Measurements from ENCODE around the gene DLGAP1. TPM values are rescaled to one million over a fixed set of nuclear protein-coding genes. Genes with fewer than 3 reads are reported as not detected.

DLGAP1 gene
- total RNA-seq, 2 experiments from 2014 or later: not detected

- ATAC-seq (ENCODE audit: low read depth) (no peak), DNase-seq (no peak)
- Mint-ChIP-seq H3K27ac (no peak overlapping the region), H3K4me3 (no peak overlapping the region), H3K36me3 (no peaks in the 10 kb centered on the region), H3K9me3 (no peaks in the 10 kb centered on the region), H3K4me1 (no peaks in the 10 kb centered on the region), H3K27me3 (peaks cover 9% of the 10 kb centered on the region)
- POLR2A ChIA-PET: no interaction called here
Observed at GRCh38 chr18:3842844-3843243, 612.3 kb downstream of the DLGAP1 start.

GRCh38 chr18:3840766-3841165 lies 614.3 kb downstream of the DLGAP1 start:
- H3K9me3 Mint-ChIP-seq: no peaks in the 10 kb centered on the region
- no peak for ATAC-seq (ENCODE audit: low read depth)
- no peak overlapping the region for H3K27ac Mint-ChIP-seq
- POLR2A ChIA-PET: no interaction called here
- H3K27me3 Mint-ChIP-seq: peaks cover 9% of the 10 kb centered on the region
- no peak for DNase-seq
- H3K4me3 Mint-ChIP-seq: no peak overlapping the region
- H3K4me1 Mint-ChIP-seq: no peaks in the 10 kb centered on the region
- no peaks in the 10 kb centered on the region for H3K36me3 Mint-ChIP-seq

GRCh38 chr18:3839581-3839981 lies 615.5 kb downstream of the DLGAP1 start:
- no peaks in the 10 kb centered on the region for H3K36me3 Mint-ChIP-seq
- no peak overlapping the region for H3K27ac Mint-ChIP-seq
- H3K9me3 Mint-ChIP-seq: no peaks in the 10 kb centered on the region
- POLR2A ChIA-PET: no interaction called here
- H3K4me1 Mint-ChIP-seq: no peaks in the 10 kb centered on the region
- no peak overlapping the region for H3K4me3 Mint-ChIP-seq
- no peak for DNase-seq
- no peak for ATAC-seq (ENCODE audit: low read depth)
- H3K27me3 Mint-ChIP-seq: peaks cover 9% of the 10 kb centered on the region

- DNase-seq: no peak
- no peak overlapping the region for H3K4me3 Mint-ChIP-seq
- peaks cover 9% of the 10 kb centered on the region for H3K27me3 Mint-ChIP-seq
- H3K36me3 Mint-ChIP-seq: no peaks in the 10 kb centered on the region
- ATAC-seq (ENCODE audit: low read depth): no peak
- H3K27ac Mint-ChIP-seq: no peak overlapping the region
- POLR2A ChIA-PET: no interaction called here
- H3K4me1 Mint-ChIP-seq: no peaks in the 10 kb centered on the region
- no peaks in the 10 kb centered on the region for H3K9me3 Mint-ChIP-seq
Observed at GRCh38 chr18:3836483-3837335, 618.4 kb downstream of the DLGAP1 start.

- POLR2A ChIA-PET: no interaction called here
- no peaks in the 10 kb centered on the region for H3K36me3 Mint-ChIP-seq
- H3K9me3 Mint-ChIP-seq: no peaks in the 10 kb centered on the region
- H3K27ac Mint-ChIP-seq: no peak overlapping the region
- no peak overlapping the region for H3K4me3 Mint-ChIP-seq
- H3K4me1 Mint-ChIP-seq: no peaks in the 10 kb centered on the region
- ATAC-seq (ENCODE audit: low read depth) (no peak), DNase-seq (no peak)
- H3K27me3 Mint-ChIP-seq: no peaks in the 10 kb centered on the region
Observed at GRCh38 chr18:3832025-3832638, 623.0 kb downstream of the DLGAP1 start.

- POLR2A ChIA-PET: no interaction called here
- no peaks in the 10 kb centered on the region for H3K4me1 Mint-ChIP-seq
- no peak overlapping the region for H3K4me3 Mint-ChIP-seq
- H3K9me3 Mint-ChIP-seq: no peaks in the 10 kb centered on the region
- ATAC-seq (ENCODE audit: low read depth): no peak
- H3K36me3 Mint-ChIP-seq: no peaks in the 10 kb centered on the region
- no peak overlapping the region for H3K27ac Mint-ChIP-seq
- peaks cover 2% of the 10 kb centered on the region for H3K27me3 Mint-ChIP-seq
- DNase-seq: no peak
Observed at GRCh38 chr18:3830604-3831003, 624.5 kb downstream of the DLGAP1 start.

- Mint-ChIP-seq H3K36me3 (no peaks in the 10 kb centered on the region), H3K27ac (no peak overlapping the region), H3K4me1 (no peaks in the 10 kb centered on the region), H3K4me3 (no peak overlapping the region), H3K27me3 (peaks cover 2% of the 10 kb centered on the region), H3K9me3 (no peaks in the 10 kb centered on the region)
- ATAC-seq (ENCODE audit: low read depth) (no peak), DNase-seq (no peak)
- POLR2A ChIA-PET: no interaction called here
Observed at GRCh38 chr18:3827236-3827845, 627.8 kb downstream of the DLGAP1 start.

- peaks cover 2% of the 10 kb centered on the region for H3K27me3 Mint-ChIP-seq
- H3K4me3 Mint-ChIP-seq: no peak overlapping the region
- no peaks in the 10 kb centered on the region for H3K4me1 Mint-ChIP-seq
- POLR2A ChIA-PET: no interaction called here
- DNase-seq (no peak), ATAC-seq (ENCODE audit: low read depth) (no peak)
- no peaks in the 10 kb centered on the region for H3K9me3 Mint-ChIP-seq
- H3K27ac Mint-ChIP-seq: no peak overlapping the region
- H3K36me3 Mint-ChIP-seq: no peaks in the 10 kb centered on the region
Observed at GRCh38 chr18:3826021-3826420, 629.1 kb downstream of the DLGAP1 start.

GRCh38 chr18:3824101-3824500 lies 631.0 kb downstream of the DLGAP1 start:
- no peak for ATAC-seq (ENCODE audit: low read depth)
- POLR2A ChIA-PET: no interaction called here
- no peak for DNase-seq
- Mint-ChIP-seq H3K4me3 (no peak overlapping the region), H3K36me3 (no peaks in the 10 kb centered on the region), H3K27ac (no peak overlapping the region), H3K4me1 (no peaks in the 10 kb centered on the region), H3K9me3 (no peaks in the 10 kb centered on the region), H3K27me3 (peaks cover 2% of the 10 kb centered on the region)

GRCh38 chr18:3823073-3823472 lies 632.0 kb downstream of the DLGAP1 start:
- no peak overlapping the region for H3K27ac Mint-ChIP-seq

GRCh38 chr18:3821524-3821923 lies 633.6 kb downstream of the DLGAP1 start:
- Mint-ChIP-seq H3K4me3 (no peak overlapping the region), H3K27me3 (no peaks in the 10 kb centered on the region), H3K9me3 (no peaks in the 10 kb centered on the region), H3K36me3 (no peaks in the 10 kb centered on the region), H3K4me1 (no peaks in the 10 kb centered on the region), H3K27ac (no peak overlapping the region)
- DNase-seq (no peak), ATAC-seq (ENCODE audit: low read depth) (no peak)
- POLR2A ChIA-PET: no interaction called here

More at GRCh38 chr18:3823073-3823472, 632.0 kb downstream of the DLGAP1 start:
- ATAC-seq (ENCODE audit: low read depth): no peak
- H3K9me3 Mint-ChIP-seq: no peaks in the 10 kb centered on the region
- no peaks in the 10 kb centered on the region for H3K36me3 Mint-ChIP-seq
- no peak overlapping the region for H3K4me3 Mint-ChIP-seq
- no peak for DNase-seq
- peaks cover 2% of the 10 kb centered on the region for H3K27me3 Mint-ChIP-seq
- POLR2A ChIA-PET: no interaction called here
- no peaks in the 10 kb centered on the region for H3K4me1 Mint-ChIP-seq

- Mint-ChIP-seq H3K27me3 (no peaks in the 10 kb centered on the region), H3K4me1 (no peaks in the 10 kb centered on the region), H3K4me3 (no peak overlapping the region), H3K36me3 (no peaks in the 10 kb centered on the region), H3K27ac (no peak overlapping the region), H3K9me3 (no peaks in the 10 kb centered on the region)
- POLR2A ChIA-PET: no interaction called here
- no peak for DNase-seq
- ATAC-seq (ENCODE audit: low read depth): no peak
Observed at GRCh38 chr18:3819961-3820360, 635.1 kb downstream of the DLGAP1 start.

GRCh38 chr18:3816610-3817363 lies 638.3 kb downstream of the DLGAP1 start:
- ATAC-seq (ENCODE audit: low read depth): no peak
- DNase-seq: no peak
- no peak overlapping the region for H3K4me3 Mint-ChIP-seq
- no peaks in the 10 kb centered on the region for H3K9me3 Mint-ChIP-seq
- POLR2A ChIA-PET: no interaction called here
- H3K27ac Mint-ChIP-seq: no peak overlapping the region
- H3K4me1 Mint-ChIP-seq: no peaks in the 10 kb centered on the region
- no peaks in the 10 kb centered on the region for H3K36me3 Mint-ChIP-seq
- H3K27me3 Mint-ChIP-seq: no peaks in the 10 kb centered on the region
